HK-2 (cell line): ENCODE data around the gene COL4A6.
A peak's percentile ranks its signal among the peaks of the same experiment; 100 is the strongest.

Experiments
- DNase-seq: peaks from one replicate; pipeline ENCODE4 v3.0.0-alpha.2; 2018; ENCODE audit not compliant: unreplicated experiment

The COL4A6 gene

GRCh38 chrX:108216919-108217571 lies 221.2 kb downstream of the COL4A6 start:
- DNase-seq: no peak

GRCh38 chrX:108216405-108216804 lies 221.8 kb downstream of the COL4A6 start:
- no peak for DNase-seq

GRCh38 chrX:108211301-108211700 lies 226.9 kb downstream of the COL4A6 start:
- DNase-seq: no peak

- DNase-seq: no peak
Observed at GRCh38 chrX:108209006-108209554, 229.1 kb downstream of the COL4A6 start.

GRCh38 chrX:108203540-108203939 lies 234.7 kb downstream of the COL4A6 start:
- no peak for DNase-seq

- peak; percentile 40 for DNase-seq
Observed at GRCh38 chrX:108199691-108200090, 238.5 kb downstream of the COL4A6 start.

GRCh38 chrX:108199041-108199440 lies 239.2 kb downstream of the COL4A6 start:
- DNase-seq: no peak

- no peak for DNase-seq
Observed at GRCh38 chrX:108198420-108198819, 239.8 kb downstream of the COL4A6 start.

GRCh38 chrX:108186811-108187210 lies 251.4 kb downstream of the COL4A6 start:
- DNase-seq: no peak

- DNase-seq: no peak
Observed at GRCh38 chrX:108178143-108178498, 260.1 kb downstream of the COL4A6 start.

GRCh38 chrX:108177351-108178142 lies 260.7 kb downstream of the COL4A6 start:
- DNase-seq: no peak

- no peak for DNase-seq
Observed at GRCh38 chrX:108173874-108174273, 264.3 kb downstream of the COL4A6 start.

- DNase-seq: no peak
Observed at GRCh38 chrX:108171671-108172070, 266.6 kb downstream of the COL4A6 start.

- DNase-seq: no peak
Observed at GRCh38 chrX:108169768-108170167, 268.5 kb downstream of the COL4A6 start.

- no peak for DNase-seq
Observed at GRCh38 chrX:108168961-108169740, 269.1 kb downstream of the COL4A6 start.

- DNase-seq: no peak
Observed at GRCh38 chrX:108167211-108167872, 270.9 kb downstream of the COL4A6 start.

- DNase-seq: peak; percentile 12
Observed at GRCh38 chrX:108165383-108166111, 272.7 kb downstream of the COL4A6 start.

- DNase-seq: no peak
Observed at GRCh38 chrX:108163333-108164082, 274.7 kb downstream of the COL4A6 start.

- DNase-seq: no peak
Observed at GRCh38 chrX:108162265-108162664, 276.0 kb downstream of the COL4A6 start.

- DNase-seq: no peak
Observed at GRCh38 chrX:108160309-108160708, 277.9 kb downstream of the COL4A6 start.
